HK-2 (cell line): ENCODE measurements around the gene METTL22.

Source experiments
- DNase-seq: peaks from one replicate; pipeline ENCODE4 v3.0.0-alpha.2; 2018; ENCODE audit not compliant: unreplicated experiment

Gene METTL22, protein sequence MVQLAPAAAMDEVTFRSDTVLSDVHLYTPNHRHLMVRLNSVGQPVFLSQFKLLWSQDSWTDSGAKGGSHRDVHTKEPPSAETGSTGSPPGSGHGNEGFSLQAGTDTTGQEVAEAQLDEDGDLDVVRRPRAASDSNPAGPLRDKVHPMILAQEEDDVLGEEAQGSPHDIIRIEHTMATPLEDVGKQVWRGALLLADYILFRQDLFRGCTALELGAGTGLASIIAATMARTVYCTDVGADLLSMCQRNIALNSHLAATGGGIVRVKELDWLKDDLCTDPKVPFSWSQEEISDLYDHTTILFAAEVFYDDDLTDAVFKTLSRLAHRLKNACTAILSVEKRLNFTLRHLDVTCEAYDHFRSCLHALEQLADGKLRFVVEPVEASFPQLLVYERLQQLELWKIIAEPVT

DNA sequence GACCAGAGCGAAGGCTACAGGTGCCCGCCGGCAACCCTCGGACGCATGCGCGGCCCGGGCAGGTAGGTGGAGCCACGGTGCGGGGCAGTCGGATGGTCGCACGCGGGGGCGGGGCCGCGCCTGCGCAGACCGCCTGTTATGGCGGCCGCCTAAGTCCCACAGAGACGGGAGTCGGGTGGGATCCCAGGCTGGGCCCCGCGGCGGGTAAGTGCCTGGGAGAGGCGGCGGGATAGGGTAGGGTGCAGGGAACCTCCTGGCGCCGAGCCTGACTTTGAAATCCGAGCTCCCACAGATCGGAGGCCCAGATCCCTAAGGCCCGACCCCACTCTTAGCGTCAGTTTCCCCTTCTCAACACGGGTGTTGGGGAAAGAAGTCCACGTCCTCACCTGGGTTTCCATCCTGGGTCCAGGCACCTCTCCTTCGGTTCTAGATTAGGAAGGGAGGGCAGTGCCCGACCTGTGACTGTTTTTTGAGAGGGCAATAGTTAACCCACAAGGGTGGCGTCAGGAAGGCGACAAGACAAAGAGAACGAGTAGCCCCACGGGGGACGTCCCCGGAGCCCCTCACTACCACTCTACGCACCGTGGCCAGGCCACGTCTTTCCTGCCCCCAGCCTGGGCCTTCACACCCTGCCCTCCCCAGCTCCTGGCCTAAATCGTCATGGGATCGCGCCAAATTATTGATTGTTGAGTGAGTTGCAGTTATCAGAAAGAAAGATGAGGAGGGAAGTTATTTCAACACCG, at the start of gene METTL22:
METTL22 (plus strand) TSS at position 127 of the 743 bp plus-strand sequence. CDS start 3,968 bp downstream, outside the sequence.
- peak; percentile 83 for DNase-seq

DNA sequence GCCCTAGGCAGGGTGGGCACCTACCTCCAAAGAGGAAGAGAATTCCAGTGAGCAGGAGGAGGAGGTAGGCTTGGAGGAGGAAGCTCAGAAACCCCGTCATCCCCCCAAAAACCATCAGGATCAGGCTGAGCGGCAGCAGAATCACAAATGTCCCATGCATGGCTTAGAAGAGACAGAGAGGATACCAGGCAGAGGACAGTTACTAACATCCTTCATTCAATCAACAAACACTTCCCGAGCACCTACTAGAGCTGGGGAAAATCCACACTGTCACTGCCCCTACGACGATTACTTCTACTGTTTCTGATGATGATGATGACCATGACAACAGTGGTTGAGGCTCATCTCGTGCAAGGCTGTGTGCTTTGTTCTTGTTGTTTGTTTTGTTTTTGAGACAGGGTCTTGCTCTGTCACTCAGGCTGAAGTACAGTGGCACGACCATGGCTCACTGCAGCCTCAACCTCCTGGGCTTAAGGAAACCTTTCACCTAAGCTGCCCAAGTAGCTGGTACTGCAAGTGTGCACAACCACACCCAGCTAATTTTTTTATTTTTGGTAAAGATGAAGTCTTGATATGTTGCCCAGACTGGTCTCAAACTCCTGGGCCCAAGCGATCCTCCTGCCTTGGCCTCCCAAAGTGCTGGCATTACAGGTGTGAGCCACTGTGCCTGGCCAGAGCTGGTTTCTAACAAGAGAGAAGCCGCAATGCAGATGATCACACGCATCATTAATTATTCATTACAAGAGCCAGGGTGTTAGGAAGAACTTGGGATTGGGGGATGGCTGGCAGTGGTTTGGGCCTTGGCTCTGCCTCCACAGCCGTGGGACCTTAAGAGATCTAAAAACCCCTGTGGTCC, 49.2 kb upstream of the METTL22 start:
- DNase-seq: no peak

DNA sequence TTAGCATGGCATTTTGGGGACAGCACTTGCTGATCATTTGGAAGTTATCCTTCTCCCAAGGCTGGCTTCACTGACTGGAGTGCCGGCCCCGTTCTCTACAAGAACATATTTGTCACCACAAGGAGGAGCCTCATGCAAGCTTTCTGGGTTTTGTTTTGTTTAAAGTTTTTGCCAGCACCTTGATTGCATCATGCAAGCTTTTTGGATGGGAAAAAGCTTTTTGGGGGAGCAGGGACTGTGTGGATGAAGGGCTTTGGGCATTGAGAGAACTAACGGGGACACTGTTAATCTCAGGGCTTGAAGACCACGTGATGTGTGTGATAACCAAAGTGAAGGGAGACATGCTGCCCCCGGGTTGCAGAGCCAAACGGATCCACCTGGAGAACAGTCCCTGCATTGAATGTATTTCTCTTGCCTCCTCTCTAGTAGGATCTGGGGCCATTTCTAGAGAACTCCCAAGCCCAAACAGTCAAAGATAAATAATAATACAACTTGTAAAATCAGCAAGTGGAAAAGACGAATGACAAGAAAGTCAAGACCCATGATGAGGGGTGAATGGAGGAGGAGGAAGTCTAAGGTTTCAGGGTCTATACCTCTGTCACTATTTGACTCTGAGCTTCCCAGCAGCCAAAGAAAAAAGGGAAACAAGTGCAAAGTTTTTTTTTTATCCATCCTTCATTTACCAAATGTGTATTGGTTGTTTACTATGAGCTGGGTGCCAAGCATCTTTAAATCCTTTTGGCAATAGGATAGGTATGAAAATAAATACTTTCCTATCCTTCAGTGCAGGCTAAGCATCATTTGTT, 48.4 kb upstream of the METTL22 start:
- DNase-seq: no peak

DNA sequence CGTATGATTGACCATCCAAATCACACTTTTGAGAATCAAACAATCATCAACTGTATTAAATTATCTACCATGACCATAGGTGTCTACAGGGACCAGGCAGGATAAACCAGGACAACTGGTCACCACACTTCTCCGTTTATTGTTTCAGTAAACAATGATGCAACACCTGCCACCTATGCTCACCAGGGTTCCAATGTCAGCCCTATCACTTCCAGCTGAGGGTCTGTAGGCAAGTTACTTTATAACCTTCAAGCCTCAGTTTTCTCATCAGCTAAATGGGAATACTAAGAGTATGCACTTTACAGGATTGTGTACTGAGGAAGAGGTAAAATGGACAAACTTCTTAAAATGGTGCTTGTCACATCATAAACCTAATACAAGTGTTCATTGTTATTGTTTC, 46.1 kb upstream of the METTL22 start:
- DNase-seq: no peak

DNA sequence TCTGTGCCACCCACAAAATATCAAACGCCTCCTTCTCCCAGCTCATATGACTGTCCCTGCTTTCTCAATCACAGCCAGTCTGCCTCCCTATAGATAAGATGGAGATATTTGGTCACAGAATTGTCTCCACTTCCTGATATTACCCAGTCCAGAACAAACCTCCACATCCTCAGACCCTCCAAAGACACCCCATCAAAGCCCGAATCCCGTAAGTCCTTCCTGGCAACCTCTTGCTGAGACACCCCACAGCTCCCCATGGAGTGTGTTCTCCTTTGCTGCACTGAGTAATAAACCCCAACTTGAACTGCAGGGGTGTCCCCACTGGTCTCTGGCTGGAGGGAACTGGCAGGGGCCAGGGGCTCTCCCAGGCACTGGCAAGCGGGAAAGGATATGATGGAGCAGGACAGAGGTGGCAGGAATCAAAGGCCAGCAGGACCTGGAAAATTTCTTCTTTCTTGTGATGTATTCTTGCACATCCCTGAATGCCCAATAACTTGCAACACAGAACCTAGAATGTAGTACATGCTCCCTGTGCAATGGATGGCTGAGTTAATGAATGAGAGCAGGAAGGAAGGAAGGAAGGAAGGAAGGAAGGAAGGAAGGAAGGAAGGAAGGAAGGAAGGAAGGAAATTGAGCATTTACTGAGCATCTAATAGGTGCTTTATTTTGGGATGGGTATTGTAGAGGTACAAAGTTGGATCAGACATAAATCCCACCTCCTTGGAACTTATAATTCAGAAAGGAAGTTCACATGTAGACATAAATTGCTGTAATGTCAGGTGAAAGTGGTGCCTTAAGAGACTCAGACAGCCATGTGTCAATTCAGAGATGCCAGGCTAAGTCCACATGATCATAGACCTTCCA, 45.1 kb upstream of the METTL22 start:
- no peak for DNase-seq

DNA sequence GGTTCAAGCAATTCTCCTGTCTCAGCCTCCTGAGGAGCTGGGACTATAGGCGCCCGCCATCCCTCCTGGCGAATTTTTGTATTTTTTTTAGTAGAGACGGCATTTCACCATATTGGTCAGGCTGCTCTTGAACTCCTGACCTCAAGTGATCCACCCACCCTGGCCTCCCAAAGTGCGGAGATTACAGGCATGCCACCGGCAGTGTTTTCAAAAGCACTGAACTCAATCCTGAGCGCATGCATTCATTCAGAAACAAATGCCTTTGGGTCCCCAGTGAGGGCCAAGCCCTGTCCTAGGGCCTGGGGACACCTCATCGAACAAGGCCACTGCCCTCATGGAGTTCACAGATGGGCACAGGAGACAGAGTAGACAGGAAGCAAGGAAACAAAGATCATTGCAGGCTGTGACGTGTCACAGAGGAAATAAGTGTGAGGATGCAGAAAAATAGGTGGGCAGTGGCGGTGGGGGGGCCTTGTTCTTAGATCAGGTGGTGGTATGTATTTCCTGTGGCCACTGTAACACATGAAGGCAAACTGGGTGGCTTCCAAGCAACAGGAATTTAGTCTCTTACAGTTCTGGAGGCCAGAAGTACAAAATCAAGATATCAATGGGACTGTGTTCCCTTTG, 43.7 kb upstream of the METTL22 start:
- DNase-seq: no peak

DNA sequence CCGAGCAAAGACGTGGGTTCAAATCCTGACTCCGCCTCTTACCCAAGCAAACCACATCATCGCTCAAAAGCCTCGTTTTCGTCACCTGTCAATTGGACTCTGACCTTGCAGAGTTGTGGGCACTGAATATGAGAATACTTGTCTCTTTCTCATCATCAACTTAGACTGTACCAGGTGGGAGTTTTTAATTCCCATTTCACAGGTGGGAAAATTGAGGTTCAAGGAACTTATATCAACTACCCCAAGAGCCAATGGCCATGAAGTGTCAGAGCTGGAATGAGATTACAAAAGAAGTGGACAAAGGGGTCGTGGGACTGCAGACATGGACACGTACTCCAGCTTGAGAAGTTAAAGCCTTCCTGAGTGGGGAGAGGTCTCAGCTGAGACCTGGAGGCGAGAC, 41.9 kb upstream of the METTL22 start:
- DNase-seq: no peak

DNA sequence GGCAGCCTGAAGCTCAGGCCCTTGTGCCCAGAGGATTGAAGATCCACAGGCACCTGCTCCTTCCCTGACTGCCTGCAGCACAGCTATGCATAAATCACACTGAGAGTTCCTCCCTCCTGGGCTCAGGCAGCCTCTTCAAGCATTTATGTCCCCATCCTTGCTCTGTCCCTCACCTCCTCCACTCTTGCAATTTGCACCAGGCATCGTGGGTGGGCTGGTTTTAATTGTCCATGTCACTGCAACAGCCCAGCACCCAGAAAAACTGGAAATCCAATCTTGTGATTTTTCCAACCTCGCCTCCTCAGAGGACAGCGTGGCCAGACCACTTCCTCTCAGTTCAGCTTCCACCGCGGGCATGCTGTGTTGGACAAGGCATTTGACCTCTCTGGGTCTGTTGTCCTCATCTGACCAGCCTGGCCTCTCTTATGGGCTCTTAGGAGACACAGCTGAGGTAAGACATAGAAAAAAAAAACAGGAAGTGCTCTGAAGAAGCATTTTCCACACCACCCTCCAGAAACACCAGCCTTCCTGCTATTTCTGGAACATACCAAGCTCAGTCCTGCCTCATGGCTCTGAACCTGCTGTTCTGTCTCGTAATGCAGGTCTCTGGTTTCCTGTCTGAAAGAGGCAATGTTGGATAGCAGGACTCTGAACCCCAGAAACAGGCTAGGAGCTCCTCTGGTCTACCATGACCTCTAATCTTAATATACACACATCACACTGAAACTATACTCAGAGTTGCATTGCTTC, 39.5 kb upstream of the METTL22 start:
- DNase-seq: no peak

DNA sequence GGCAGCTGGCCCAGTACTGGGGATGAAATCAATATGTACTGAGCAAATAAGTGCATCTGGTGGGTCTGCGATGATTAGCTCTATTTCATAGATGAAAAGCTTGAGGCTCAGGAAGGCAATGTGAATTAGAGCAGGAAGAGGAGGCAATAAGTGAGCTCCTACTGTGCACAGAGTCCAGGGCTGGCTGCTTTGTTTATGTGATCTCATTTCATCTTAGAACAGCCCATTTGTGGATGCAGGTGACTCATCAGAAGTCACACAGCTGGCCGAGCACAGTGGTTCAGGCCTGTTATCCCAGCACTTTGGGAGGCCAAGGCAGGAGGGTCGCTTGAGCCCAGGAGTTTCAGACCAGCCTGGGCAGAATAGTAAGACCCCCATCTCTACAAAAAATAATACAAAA, 38.3 kb upstream of the METTL22 start:
- no peak for DNase-seq

DNA sequence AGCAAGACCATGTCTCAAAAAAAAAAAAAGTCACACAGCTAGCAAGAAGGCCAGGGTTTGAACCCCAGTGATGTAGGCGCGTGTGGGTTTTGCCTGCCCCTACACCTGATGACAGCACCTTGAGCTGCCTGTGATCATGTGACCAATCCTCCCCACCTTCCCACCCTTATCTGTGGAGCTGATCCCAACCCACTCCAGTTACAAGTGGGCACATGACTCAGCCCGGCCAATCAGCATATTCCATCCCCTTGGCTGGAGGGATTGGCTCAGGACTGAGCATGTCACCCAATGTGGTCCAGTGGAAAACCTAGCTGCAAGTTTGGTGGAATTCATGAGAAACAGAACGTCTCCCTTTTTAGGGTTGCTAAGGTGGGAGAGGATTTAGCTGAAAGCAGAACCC, 37.8 kb upstream of the METTL22 start:
- no peak for DNase-seq

DNA sequence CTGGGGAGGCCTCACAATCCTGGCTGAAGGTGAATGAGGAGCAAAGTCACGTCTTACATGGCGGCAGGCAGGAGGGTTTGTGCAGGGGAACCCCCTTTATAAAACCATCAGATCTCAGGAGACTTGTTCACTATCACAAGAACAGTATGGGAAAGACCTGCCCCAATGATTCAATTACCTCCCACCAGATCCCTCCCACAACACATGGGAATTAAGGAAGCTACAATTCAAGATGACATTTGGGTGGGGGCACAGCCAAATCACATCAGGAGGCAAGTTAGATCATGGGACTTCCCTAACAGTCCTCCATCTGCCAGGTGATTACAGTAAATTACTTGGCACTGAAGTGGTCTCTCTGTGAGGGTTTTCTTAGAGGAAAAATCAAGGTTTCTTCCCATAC, 36.5 kb upstream of the METTL22 start:
- no peak for DNase-seq

DNA sequence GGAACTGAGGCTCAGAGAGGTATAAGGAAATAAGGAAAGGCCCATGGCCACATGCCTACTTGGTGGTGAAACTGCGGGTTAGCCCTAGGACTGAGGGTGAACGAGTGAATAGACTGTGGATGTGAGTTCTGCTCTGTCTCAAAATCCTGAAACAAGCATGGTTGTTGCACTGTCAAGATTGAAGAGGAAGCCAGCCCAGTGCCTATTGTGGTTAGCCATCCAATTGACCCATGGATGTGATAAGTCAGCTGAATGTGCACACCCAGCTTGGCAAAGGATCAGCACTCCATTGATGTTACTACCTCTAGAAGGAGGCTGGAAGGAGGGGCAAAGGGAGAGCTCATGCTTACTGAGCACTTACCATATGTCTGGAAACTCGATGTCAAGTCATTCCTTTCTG, 35.6 kb upstream of the METTL22 start:
- DNase-seq: no peak

DNA sequence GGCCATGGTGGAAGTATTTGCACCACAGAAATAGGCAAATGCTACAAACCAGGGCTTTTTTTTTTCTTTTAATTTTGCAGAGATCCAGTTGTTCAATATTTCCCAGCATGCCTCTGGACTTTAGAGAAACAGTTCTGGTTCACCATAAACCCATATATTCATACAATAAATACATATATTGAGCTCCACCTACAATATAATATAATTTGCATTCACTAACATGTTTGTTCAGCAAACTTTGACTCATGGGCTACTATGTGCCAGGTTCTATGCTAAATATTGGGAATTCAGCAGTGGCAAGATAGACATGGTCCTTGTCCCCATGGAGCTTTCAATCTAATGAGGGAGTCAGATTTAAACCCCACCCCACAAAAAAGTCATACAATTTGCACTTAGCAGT, 34.4 kb upstream of the METTL22 start:
- no peak for DNase-seq

DNA sequence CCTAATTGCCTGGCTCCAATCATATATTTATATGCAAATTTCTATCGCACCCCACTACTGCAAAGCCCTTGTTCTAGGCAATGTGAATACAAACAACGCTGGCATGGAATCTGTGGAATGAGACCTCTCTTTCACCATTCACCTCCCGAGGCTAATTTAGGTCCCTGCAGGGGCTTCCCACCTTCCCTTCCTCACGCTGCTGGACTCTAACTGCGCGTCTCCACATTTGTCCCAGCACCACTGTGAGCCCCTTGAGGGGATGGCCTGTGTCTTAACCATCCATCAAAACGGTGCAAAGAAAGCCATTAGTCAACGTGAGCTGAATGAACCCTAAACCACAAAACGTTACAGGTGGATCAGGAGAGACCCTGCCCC, 32.8 kb upstream of the METTL22 start:
- no peak for DNase-seq

DNA sequence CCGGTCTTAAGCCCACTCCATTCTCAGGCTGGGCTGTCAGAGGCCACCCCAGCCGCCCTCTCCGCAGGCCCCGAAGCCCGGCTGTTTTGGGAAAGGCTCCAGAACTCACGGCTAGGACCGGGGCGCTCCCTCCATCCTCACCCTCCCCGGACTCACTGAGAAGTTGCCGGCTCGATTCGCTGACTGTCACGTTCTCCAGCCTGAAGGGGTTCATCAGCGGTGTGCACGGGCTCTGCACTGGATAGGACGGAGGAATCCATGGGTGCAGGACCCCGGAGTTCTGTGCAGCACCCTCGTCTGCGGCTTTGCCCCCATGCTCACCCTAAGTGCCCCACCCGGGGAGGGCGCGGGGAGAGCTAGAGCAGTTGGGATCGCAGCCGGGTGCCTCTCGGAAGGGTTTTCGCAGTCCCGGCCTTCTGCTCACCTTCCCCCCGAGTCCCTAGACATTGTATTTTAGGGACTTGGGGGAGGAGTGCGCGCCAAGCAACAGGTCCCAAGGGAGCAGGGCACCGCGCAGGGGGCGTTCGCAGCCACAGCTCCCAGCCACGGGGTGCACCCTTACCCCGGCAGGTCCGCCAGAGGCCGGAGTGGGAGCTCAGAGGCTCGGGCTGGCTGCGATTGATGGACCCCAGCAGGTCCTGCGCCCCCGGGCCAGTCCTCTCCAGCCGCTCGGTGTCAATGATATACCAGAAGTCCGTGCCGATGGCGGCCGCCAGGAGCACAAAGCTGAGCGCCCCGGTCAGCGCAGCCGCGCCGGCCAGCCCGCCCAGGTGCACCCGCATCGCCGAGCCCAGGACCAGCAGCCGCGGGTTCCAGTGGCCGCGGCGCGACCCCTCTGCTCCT, 32.2 kb upstream of the METTL22 start:
- DNase-seq: no peak

DNA sequence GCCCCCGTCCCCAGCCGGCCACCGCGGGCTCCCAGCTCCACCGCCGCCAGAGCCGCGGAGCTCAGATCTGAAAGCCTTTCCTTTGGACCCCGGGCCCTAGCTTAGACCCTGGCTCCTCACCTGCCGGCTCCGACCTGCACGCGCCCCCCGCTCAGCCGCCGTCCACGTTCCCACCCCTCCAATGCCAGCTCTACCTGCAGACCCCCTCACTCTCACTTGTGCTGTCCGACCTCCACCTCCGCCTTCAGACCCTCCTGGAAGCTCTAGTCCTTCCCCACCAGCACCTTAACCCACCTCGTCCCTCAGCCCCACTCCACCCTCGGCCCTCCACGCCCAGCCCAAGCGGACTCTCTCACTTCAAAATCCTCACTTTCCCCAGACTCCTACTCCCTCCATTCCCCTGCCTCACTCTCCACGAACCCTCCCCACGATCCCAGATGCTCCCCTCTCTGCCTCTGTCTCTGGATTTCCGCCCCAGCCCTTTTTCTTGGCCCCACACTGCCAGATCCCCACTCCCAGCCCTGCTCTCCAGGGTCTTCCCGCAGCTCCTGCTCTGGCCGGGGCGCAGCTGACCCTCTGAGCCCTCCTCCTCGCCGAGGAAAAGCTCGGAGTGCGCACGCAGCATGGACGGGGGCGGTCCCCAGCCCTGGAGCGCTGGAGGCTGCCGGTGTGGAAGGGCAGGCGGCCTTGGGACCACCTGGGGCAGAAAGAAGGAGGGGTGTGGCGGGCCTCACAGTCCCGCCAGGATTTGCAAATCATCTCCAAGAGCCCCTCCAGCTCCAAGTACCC, 31.4 kb upstream of the METTL22 start, which contains the start of gene TMEM114:
TMEM114 (minus strand) TSS at position 612 of the 789 bp plus-strand sequence. CDS start 673 bp downstream, outside the sequence.
- no peak for DNase-seq

DNA sequence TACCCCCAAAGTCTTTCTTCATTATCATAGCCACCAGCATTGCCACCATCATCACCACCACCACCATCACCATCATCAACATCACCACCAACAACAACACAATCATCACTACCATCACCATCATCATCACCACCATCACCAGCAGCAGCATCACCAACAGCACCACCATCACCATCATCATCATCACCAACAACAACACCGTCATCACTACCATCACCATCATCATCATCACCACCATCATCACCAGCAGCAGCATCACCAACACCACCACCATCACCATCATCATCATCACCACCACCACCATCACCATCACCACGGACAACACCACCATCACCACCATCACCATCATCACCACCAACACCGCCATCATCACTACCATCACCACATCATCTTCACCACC, 30.7 kb upstream of the METTL22 start:
- DNase-seq: no peak
